ENCODE data around the gene PSMB5. TPM values are rescaled to one million over a fixed set of nuclear protein-coding genes. Genes with fewer than 3 reads are reported as not detected.
"Not testable (repeated sequence)": the region's sequence is repeated elsewhere in the genome, so short reads cannot be mapped to it uniquely, and the experiment has no call there.

The PSMB5 gene
- polyA plus RNA-seq, 1 experiment, result 304 TPM

GRCh38 chr14:23006544-23007419, 27.9 kb downstream of the PSMB5 start:
- DNase-seq (ENCODE audit: low read depth), result peak; percentile 87
- Histone ChIP-seq H3K27me3 (ENCODE audit: control insufficient read depth, insufficient read depth, low read length) (no peaks in the 10 kb centered on the region), H3K4me3 (ENCODE audit: low read depth, low read length) (peak overlapping the region; percentile 75), H3K36me3 (ENCODE audit: control insufficient read depth, insufficient read depth, low read length) (no peaks in the 10 kb centered on the region)
- POLR2A ChIA-PET, result interaction anchor here (0.6 to 1.3 kb wide), 4 partner anchors 28 to 293 kb away, joined by 3 to 14 read pairs (median 4); no protein-coding TSS in a partner anchor
- CTCF ChIA-PET, result interaction anchor here (0.6 to 4.1 kb wide), 16 partner anchors 13 to 102 kb away, joined by 3 to 59 read pairs (median 6); partner anchors contain the start of genes AJUBA and CDH24
- peak; percentile 51 for TF ChIP-seq CTCF (IDR thresholded peaks at IDR 0.05; ENCODE audit: insufficient read depth, low read depth, low read length)

DNA sequence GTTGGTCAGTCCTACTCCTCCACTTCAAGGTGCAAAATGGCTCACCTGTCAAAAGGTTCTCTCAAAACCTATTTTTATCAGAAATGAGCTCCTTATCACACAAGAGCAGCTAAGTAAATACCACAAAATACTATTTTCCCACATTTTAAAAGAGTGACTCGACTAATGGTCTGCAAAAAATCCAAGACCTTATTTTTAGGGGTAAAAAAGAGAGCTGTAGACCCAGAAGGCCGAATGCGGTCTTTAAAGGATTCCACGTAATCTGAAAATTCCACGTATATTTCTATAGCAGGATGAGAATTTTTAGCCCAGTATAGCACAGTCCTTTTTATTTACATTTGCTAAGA, 28.5 kb downstream of the PSMB5 start:
- H3K36me3 ChIP-seq (ENCODE audit: control insufficient read depth, insufficient read depth, low read length), result no peaks in the 10 kb centered on the region
- ChIA-PET CTCF (interaction anchor here (0.7 to 4.1 kb wide), 13 partner anchors 12 to 103 kb away, joined by 3 to 59 read pairs (median 8); partner anchors contain the start of genes AJUBA and CDH24), POLR2A (interaction anchor here (1.3 kb wide), 1 partner anchor 76 kb away, joined by 4 read pairs; no protein-coding TSS in a partner anchor)
- DNase-seq (ENCODE audit: low read depth), result no peak
- TF ChIP-seq CTCF (IDR thresholded peaks at IDR 0.05; ENCODE audit: insufficient read depth, low read depth, low read length), result no peak
- H3K27me3 ChIP-seq (ENCODE audit: control insufficient read depth, insufficient read depth, low read length), result no peaks in the 10 kb centered on the region
- H3K4me3 ChIP-seq (ENCODE audit: low read depth, low read length), result peak overlapping the region; percentile 75

DNA sequence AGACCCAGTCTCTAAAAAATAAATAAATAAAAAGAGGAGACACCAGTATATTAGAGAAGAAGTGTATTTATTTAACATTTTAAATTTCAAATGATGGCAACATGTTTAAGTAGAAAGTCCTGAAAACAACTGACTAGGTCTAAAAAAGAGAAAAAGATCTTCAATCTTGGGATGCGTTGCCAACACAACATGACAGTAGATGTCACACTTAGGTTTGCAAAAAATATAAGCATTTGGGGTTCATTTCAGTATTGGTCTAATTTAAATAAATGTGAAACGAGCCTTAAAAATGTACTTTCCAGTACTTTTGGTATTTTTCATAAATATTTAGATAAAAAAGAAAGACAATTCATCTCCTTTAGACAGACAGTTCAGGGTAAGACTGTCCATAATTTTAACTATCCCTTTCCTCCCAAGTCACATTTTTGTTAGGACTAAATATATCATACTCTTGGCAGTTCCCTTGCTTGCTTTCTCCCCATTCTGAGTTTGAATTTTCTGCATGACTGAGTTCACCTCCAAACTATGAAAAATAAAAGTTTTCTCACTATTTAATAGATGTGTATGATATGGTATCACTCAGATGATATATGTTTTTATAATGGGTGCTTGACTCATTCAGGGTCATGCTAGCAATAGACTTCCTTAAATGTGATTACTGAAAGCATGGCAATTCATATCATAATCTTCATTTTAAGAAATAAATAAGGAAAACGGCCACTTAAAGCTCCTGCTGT, 29.1 kb downstream of the PSMB5 start:
- POLR2A ChIA-PET, result no interaction called here
- Histone ChIP-seq H3K36me3 (ENCODE audit: control insufficient read depth, insufficient read depth, low read length) (no peaks in the 10 kb centered on the region), H3K4me3 (ENCODE audit: low read depth, low read length) (no peak overlapping the region), H3K27me3 (ENCODE audit: control insufficient read depth, insufficient read depth, low read length) (no peaks in the 10 kb centered on the region)
- TF ChIP-seq CTCF (IDR thresholded peaks at IDR 0.05; ENCODE audit: insufficient read depth, low read depth, low read length), result no peak
- CTCF ChIA-PET, result interaction anchor here (0.7 to 4.1 kb wide), 10 partner anchors 11 to 63 kb away, joined by 3 to 59 read pairs (median 10); partner anchors contain the start of gene CDH24
- no peak for DNase-seq (ENCODE audit: low read depth)

- H3K27me3 ChIP-seq (ENCODE audit: control insufficient read depth, insufficient read depth, low read length); DNase-seq (ENCODE audit: low read depth); H3K4me3 ChIP-seq (ENCODE audit: low read depth, low read length); H3K36me3 ChIP-seq (ENCODE audit: control insufficient read depth, insufficient read depth, low read length); POLR2A ChIA-PET: not testable (repeated sequence)
- CTCF ChIA-PET, result interaction anchor here (0.7 to 1.1 kb wide), 3 partner anchors 10 to 74 kb away, joined by 3 to 4 read pairs (median 3); no protein-coding TSS in a partner anchor
Measured at GRCh38 chr14:23004274-23004673, 30.4 kb downstream of the PSMB5 start.

DNA sequence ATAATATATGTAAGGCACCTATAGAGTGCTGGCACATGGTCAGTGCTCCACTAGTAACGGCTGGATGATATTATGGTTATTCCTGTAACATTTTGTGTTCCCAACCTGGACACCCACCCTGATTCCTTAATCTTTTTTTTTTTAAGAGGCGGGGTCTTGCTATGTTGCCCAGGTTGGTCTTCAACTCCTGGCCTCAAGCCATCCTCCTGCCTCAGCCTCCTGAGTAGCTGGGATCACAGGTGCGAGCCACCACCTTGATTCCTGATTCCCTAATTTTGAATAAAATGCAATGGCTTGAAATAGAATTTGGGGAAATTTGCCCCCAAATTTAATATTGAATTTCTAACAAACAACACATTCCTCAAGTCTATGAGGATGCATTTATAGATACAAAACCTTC, 32.1 kb downstream of the PSMB5 start:
- Histone ChIP-seq H3K27me3 (ENCODE audit: control insufficient read depth, insufficient read depth, low read length) (no peaks in the 10 kb centered on the region), H3K4me3 (ENCODE audit: low read depth, low read length) (no peak overlapping the region), H3K36me3 (ENCODE audit: control insufficient read depth, insufficient read depth, low read length) (no peaks in the 10 kb centered on the region)
- ChIA-PET POLR2A (no interaction called here), CTCF (interaction anchor here (1.0 to 2.8 kb wide), 3 partner anchors 16 to 55 kb away, joined by 3 to 17 read pairs (median 8); partner anchors contain the start of gene CDH24)
- no peak for DNase-seq (ENCODE audit: low read depth)
- TF ChIP-seq CTCF (IDR thresholded peaks at IDR 0.05; ENCODE audit: insufficient read depth, low read depth, low read length), result no peak
